Mucosa of rectum (tissue), 2 donors: ENCODE data around the gene SMARCAL1.

Experiments used
- H3K27ac ChIP-seq, 2 donors: one replicate each; pipeline ENCODE4 v1.7.0; 2013; ENCODE audit warnings: inconsistent platforms in 2 of 2, low read depth in 2 of 2, low read length in 2 of 2
- H3K27me3 ChIP-seq, 2 donors: one replicate each; pipeline ENCODE4 v1.7.0; 2013; ENCODE audit warnings: low read length in 2 of 2; ENCODE audit not compliant: control insufficient read depth in 2 of 2, insufficient read depth in 2 of 2
- H3K36me3 ChIP-seq, 2 donors: one replicate each; pipeline ENCODE4 v1.7.0; 2013; ENCODE audit warnings: low read length in 2 of 2; ENCODE audit not compliant: control insufficient read depth in 2 of 2, insufficient read depth in 2 of 2
- H3K4me1 ChIP-seq, 2 donors: one replicate each; pipeline ENCODE4 v1.7.0; 2013; ENCODE audit warnings: low read length in 2 of 2, mild to moderate bottlenecking in 1 of 2; ENCODE audit not compliant: control insufficient read depth in 2 of 2, insufficient read depth in 2 of 2
- H3K4me3 ChIP-seq, 2 donors: one replicate each; pipeline ENCODE4 v1.7.0; 2013; ENCODE audit warnings: low read length in 2 of 2
- H3K9ac ChIP-seq, 2 donors: one replicate each; pipeline ENCODE4 v1.7.0; 2013; ENCODE audit warnings: low read length in 2 of 2, low read depth in 1 of 2, mild to moderate bottlenecking in 1 of 2
- H3K9me3 ChIP-seq, 2 donors: one replicate each; pipeline ENCODE4 v1.7.0; 2013; ENCODE audit warnings: low read length in 2 of 2; ENCODE audit not compliant: control insufficient read depth in 2 of 2
- donor health status: healthy.
- donor health status: Normal muscosa, but diverticular disease.

Gene SMARCAL1

GRCh38 chr2:216426938-216427337, 14.7 kb downstream of the SMARCAL1 start:
- Histone ChIP-seq H3K4me3 (no peak overlapping the region), H3K4me1 (no peaks in the 10 kb centered on the region), H3K27me3 (no peaks in the 10 kb centered on the region), H3K27ac (no peak overlapping the region), H3K9ac (no peak overlapping the region), H3K36me3 (peaks cover 63 to 85% of the 10 kb centered on the region in 2 donors), H3K9me3 (no peaks in the 10 kb centered on the region)

GRCh38 chr2:216428618-216429350, 16.5 kb downstream of the SMARCAL1 start:
- Histone ChIP-seq H3K9ac (no peak overlapping the region), H3K27ac (no peak overlapping the region), H3K36me3 (peaks cover 59 to 82% of the 10 kb centered on the region in 2 donors), H3K4me1 (no peaks in the 10 kb centered on the region), H3K9me3 (no peaks in the 10 kb centered on the region), H3K4me3 (no peak overlapping the region), H3K27me3 (no peaks in the 10 kb centered on the region)

GRCh38 chr2:216429428-216429827, 17.1 kb downstream of the SMARCAL1 start:
- no peak overlapping the region for H3K4me3 ChIP-seq
- peaks cover 58 to 81% of the 10 kb centered on the region in 2 donors for H3K36me3 ChIP-seq
- H3K27me3 ChIP-seq: no peaks in the 10 kb centered on the region

GRCh38 chr2:216430811-216431530, 18.7 kb downstream of the SMARCAL1 start:
- peaks cover 55 to 78% of the 10 kb centered on the region in 2 donors for H3K36me3 ChIP-seq
- no peak overlapping the region for H3K27ac ChIP-seq
- H3K4me1 ChIP-seq: no peaks in the 10 kb centered on the region
- no peak overlapping the region for H3K4me3 ChIP-seq
- H3K9me3 ChIP-seq: no peaks in the 10 kb centered on the region
- no peaks in the 10 kb centered on the region for H3K27me3 ChIP-seq
- no peak overlapping the region for H3K9ac ChIP-seq

More at GRCh38 chr2:216429428-216429827, 17.1 kb downstream of the SMARCAL1 start:
- H3K27ac ChIP-seq: no peak overlapping the region
- no peak overlapping the region for H3K9ac ChIP-seq
- no peaks in the 10 kb centered on the region for H3K9me3 ChIP-seq
- H3K4me1 ChIP-seq: no peaks in the 10 kb centered on the region

GRCh38 chr2:216431531-216431856, 19.2 kb downstream of the SMARCAL1 start:
- H3K36me3 ChIP-seq: peaks cover 57 to 83% of the 10 kb centered on the region in 2 donors
- no peaks in the 10 kb centered on the region for H3K27me3 ChIP-seq
- H3K9me3 ChIP-seq: no peaks in the 10 kb centered on the region
- H3K9ac ChIP-seq: no peak overlapping the region
- H3K4me1 ChIP-seq: no peaks in the 10 kb centered on the region
- H3K4me3 ChIP-seq: no peak overlapping the region
- H3K27ac ChIP-seq: no peak overlapping the region

- H3K27ac ChIP-seq: no peak overlapping the region
- no peaks in the 10 kb centered on the region for H3K4me1 ChIP-seq
- H3K9ac ChIP-seq: no peak overlapping the region
- peaks cover 56 to 65% of the 10 kb centered on the region in 2 donors for H3K36me3 ChIP-seq
- H3K27me3 ChIP-seq: no peaks in the 10 kb centered on the region
- no peaks in the 10 kb centered on the region for H3K9me3 ChIP-seq
- no peak overlapping the region for H3K4me3 ChIP-seq
Measured at GRCh38 chr2:216436383-216436782, 24.1 kb downstream of the SMARCAL1 start.

- H3K36me3 ChIP-seq: peaks cover 29 to 34% of the 10 kb centered on the region in 2 donors
Measured at GRCh38 chr2:216441308-216442010, 29.2 kb downstream of the SMARCAL1 start.

GRCh38 chr2:216445501-216445900, 33.2 kb downstream of the SMARCAL1 start:
- Histone ChIP-seq H3K4me1 (peaks cover 0 to 5% of the 10 kb centered on the region in 2 donors), H3K9me3 (no peaks in the 10 kb centered on the region), H3K36me3 (peaks cover 34 to 44% of the 10 kb centered on the region in 2 donors), H3K27me3 (no peaks in the 10 kb centered on the region), H3K27ac (no peak overlapping the region), H3K9ac (no peak overlapping the region), H3K4me3 (no peak overlapping the region)

More at GRCh38 chr2:216441308-216442010, 29.2 kb downstream of the SMARCAL1 start:
- Histone ChIP-seq H3K4me3 (no peak overlapping the region), H3K4me1 (peaks cover 0 to 5% of the 10 kb centered on the region in 2 donors), H3K9me3 (no peaks in the 10 kb centered on the region), H3K9ac (no peak overlapping the region), H3K27me3 (no peaks in the 10 kb centered on the region), H3K27ac (no peak overlapping the region)

- Histone ChIP-seq H3K9me3 (no peaks in the 10 kb centered on the region), H3K27ac (no peak overlapping the region), H3K36me3 (peaks cover 36 to 50% of the 10 kb centered on the region in 2 donors), H3K27me3 (no peaks in the 10 kb centered on the region), H3K4me1 (peaks cover 0 to 5% of the 10 kb centered on the region in 2 donors), H3K4me3 (no peak overlapping the region), H3K9ac (no peak overlapping the region)
Measured at GRCh38 chr2:216446343-216446742, 34.1 kb downstream of the SMARCAL1 start.

- H3K4me3 ChIP-seq: no peak overlapping the region
- peaks cover 43 to 55% of the 10 kb centered on the region in 2 donors for H3K36me3 ChIP-seq
- H3K9ac ChIP-seq: no peak overlapping the region
- H3K27ac ChIP-seq: no peak overlapping the region
- H3K4me1 ChIP-seq: peaks cover 0 to 5% of the 10 kb centered on the region in 2 donors
- H3K9me3 ChIP-seq: no peaks in the 10 kb centered on the region
- H3K27me3 ChIP-seq: no peaks in the 10 kb centered on the region
Measured at GRCh38 chr2:216447293-216447692, 35.0 kb downstream of the SMARCAL1 start.
